H9 (cell line): ENCODE measurements around the gene FAM171A1. TPM values are rescaled to one million over a fixed set of nuclear protein-coding genes. Genes with fewer than 3 reads are reported as not detected.

Experiments used
- DNase-seq: peaks from one replicate; pipeline ENCODE4 v3.0.0-alpha.2; 2017
- H2AFZ ChIP-seq: one replicate; pipeline ENCODE4 v1.6.1; 2013; ENCODE audit warnings: mild to moderate bottlenecking, low read length, control low read depth, moderate library complexity
- H2AK5ac ChIP-seq: 2 replicates; pipeline ENCODE4 v1.6.1; 2013; ENCODE audit warnings: low read length, control low read depth, mixed read lengths; ENCODE audit not compliant: insufficient read length
- H2BK120ac ChIP-seq: one replicate; pipeline ENCODE4 v1.6.1; 2013; ENCODE audit warnings: low read depth, mild to moderate bottlenecking, low read length, control low read depth, inconsistent platforms; ENCODE audit not compliant: poor library complexity, severe bottlenecking
- H2BK12ac ChIP-seq: 2 replicates; pipeline ENCODE4 v1.6.1; 2013; ENCODE audit warnings: low read length, control low read depth, mixed read lengths, low read depth; ENCODE audit not compliant: insufficient read length
- H2BK15ac ChIP-seq: 2 replicates; pipeline ENCODE4 v1.6.1; 2013; ENCODE audit warnings: low read depth, low read length, control low read depth
- H2BK20ac ChIP-seq: one replicate; pipeline ENCODE4 v1.6.1; 2013; ENCODE audit warnings: low read depth, mild to moderate bottlenecking, low read length, control low read depth, inconsistent platforms; ENCODE audit not compliant: poor library complexity, severe bottlenecking
- H2BK5ac ChIP-seq: 2 replicates; pipeline ENCODE4 v1.6.1; 2013; ENCODE audit warnings: low read length, control low read depth, mixed read lengths; ENCODE audit not compliant: insufficient read length
- H3K14ac ChIP-seq: 2 replicates; pipeline ENCODE4 v1.6.1; 2013; ENCODE audit warnings: low read length, control low read depth; ENCODE audit not compliant: insufficient read depth
- H3K18ac ChIP-seq: 2 replicates; pipeline ENCODE4 v1.6.1; 2013; ENCODE audit warnings: low read depth, mild to moderate bottlenecking, mixed read lengths, low read length, control low read depth; ENCODE audit not compliant: insufficient read length
- H3K23ac ChIP-seq: 2 replicates; pipeline ENCODE4 v1.6.1; 2013; ENCODE audit warnings: low read length, control low read depth, mixed read lengths, low read depth; ENCODE audit not compliant: insufficient read length
- H3K23me2 ChIP-seq: 2 replicates; pipeline ENCODE4 v1.6.1; 2013; ENCODE audit warnings: low read depth, mild to moderate bottlenecking, mixed read lengths, low read length, control low read depth; ENCODE audit not compliant: insufficient read length, poor library complexity, severe bottlenecking
- H3K27ac ChIP-seq: 2 replicates; pipeline ENCODE4 v1.5.1; 2013; ENCODE audit warnings: low read length, control low read depth, mixed read lengths, low read depth; ENCODE audit not compliant: insufficient read length
- H3K27me3 ChIP-seq: 2 replicates; pipeline ENCODE4 v1.6.1; 2013; ENCODE audit warnings: low read length, control low read depth, inconsistent platforms; ENCODE audit not compliant: insufficient read depth
- H3K4ac ChIP-seq: 2 replicates; pipeline ENCODE4 v1.6.1; 2013; ENCODE audit warnings: low read depth, mild to moderate bottlenecking, control low read depth, inconsistent platforms, low read length, moderate library complexity
- H3K4me1 ChIP-seq: 2 replicates; pipeline ENCODE4 v1.6.1; 2013; ENCODE audit warnings: low read length, control low read depth, inconsistent platforms; ENCODE audit not compliant: insufficient read depth
- H3K4me2 ChIP-seq: 2 replicates; pipeline ENCODE4 v1.6.1; 2013; ENCODE audit warnings: low read length, control low read depth, mixed read lengths; ENCODE audit not compliant: insufficient read length, insufficient read depth
- H3K56ac ChIP-seq: 2 replicates; pipeline ENCODE4 v1.6.1; 2013; ENCODE audit warnings: low read depth, mild to moderate bottlenecking, mixed read lengths, low read length, control low read depth; ENCODE audit not compliant: insufficient read length
- H3K79me1 ChIP-seq: 2 replicates; pipeline ENCODE4 v1.6.1; 2013; ENCODE audit warnings: low read depth, mild to moderate bottlenecking, moderate library complexity, low read length, control low read depth, inconsistent platforms; ENCODE audit not compliant: insufficient read depth, poor library complexity, severe bottlenecking
- H3K79me2 ChIP-seq: 2 replicates; pipeline ENCODE4 v1.6.1; 2013; ENCODE audit warnings: low read length, control low read depth, inconsistent platforms; ENCODE audit not compliant: insufficient read depth
- H3K9ac ChIP-seq: 2 replicates; pipeline ENCODE4 v1.6.1; 2013; ENCODE audit warnings: low read length, control low read depth, mixed read lengths; ENCODE audit not compliant: insufficient read length; ENCODE audit errors: extremely low read depth
- H3K9me3 ChIP-seq: one replicate; pipeline ENCODE4 v1.6.1; 2013; ENCODE audit warnings: low read depth, low read length, inconsistent platforms; ENCODE audit not compliant: control insufficient read depth
- H3T11ph ChIP-seq: one replicate; pipeline ENCODE4 v1.6.1; 2013; ENCODE audit warnings: mild to moderate bottlenecking, low read length, control low read depth, inconsistent platforms
- H4K20me1 ChIP-seq: one replicate; pipeline ENCODE4 v1.6.1; 2013; ENCODE audit not compliant: control insufficient read depth, insufficient read length, insufficient read depth
- H4K5ac ChIP-seq: 2 replicates; pipeline ENCODE4 v1.6.1; 2013; ENCODE audit warnings: low read depth, mild to moderate bottlenecking, mixed read lengths, low read length, control low read depth; ENCODE audit not compliant: insufficient read length
- H4K8ac ChIP-seq: replicated peaks from 2 replicates; pipeline ENCODE4 v1.6.1; 2013; ENCODE audit warnings: low read length, control low read depth, mixed read lengths, low read depth; ENCODE audit not compliant: insufficient read length
- H4K91ac ChIP-seq: 2 replicates; pipeline ENCODE4 v1.6.1; 2013; ENCODE audit warnings: low read depth, mild to moderate bottlenecking, moderate library complexity, mixed read lengths, low read length, control low read depth; ENCODE audit not compliant: insufficient read length
- H3K27ac Mint-ChIP-seq, 3 experiments: 2 replicates in 2 of 3; 3 replicates in 1 of 3; pipeline ENCODE4 v1.8.0; 2020 to 2021; ENCODE audit warnings: mixed read lengths in 3 of 3, mild to moderate bottlenecking in 1 of 3, moderate library complexity in 1 of 3
- H3K27me3 Mint-ChIP-seq: 2 replicates; pipeline ENCODE4 v1.8.0; 2021; ENCODE audit warnings: low read depth, mild to moderate bottlenecking, moderate library complexity, mixed read lengths
- H3K36me3 Mint-ChIP-seq, 3 experiments: 2 replicates in 2 of 3; 3 replicates in 1 of 3; pipeline ENCODE4 v1.8.0; 2020 to 2021; ENCODE audit warnings: low read depth in 3 of 3, mixed read lengths in 3 of 3; ENCODE audit not compliant: insufficient read depth in 1 of 3
- H3K4me1 Mint-ChIP-seq, 2 experiments: 2 replicates each; pipeline ENCODE4 v1.8.0; 2020; ENCODE audit warnings: mixed read lengths in 2 of 2
- H3K4me3 Mint-ChIP-seq, 2 experiments: 2 replicates in 1 of 2; 3 replicates in 1 of 2; pipeline ENCODE4 v1.8.0; 2020 to 2021; ENCODE audit warnings: mild to moderate bottlenecking in 2 of 2, mixed read lengths in 2 of 2, moderate library complexity in 1 of 2
- H3K9me3 Mint-ChIP-seq, 2 experiments: 2 replicates in 1 of 2; 3 replicates in 1 of 2; pipeline ENCODE4 v1.8.0; 2020; ENCODE audit warnings: mild to moderate bottlenecking in 2 of 2, mixed read lengths in 2 of 2, moderate library complexity in 1 of 2
- WGBS: extraction: QIAGEN DNeasy Blood & Tissue Kit; methylation state at CpG from one replicate; pipeline ENCODE4 v1.1.7; 2013; ENCODE audit warnings: missing lambda C conversion rate, low lambda C conversion rate, mixed read lengths; ENCODE audit not compliant: insufficient read length; ENCODE audit errors: extremely low coverage; 5-methylcytosine and 5-hydroxymethylcytosine counted together
- total RNA-seq: library from RNA; stranded (reverse); gene quantifications from 2 replicates; pipeline ENCODE4 v1.2.1, GENCODE V29; 2021
- TF ChIP-seq, protein P1 (sequence below): fragments of 200-600 bp; sonication (generic); conservative IDR thresholded peaks from 3 replicates; pipeline ENCODE4 v1.8.0; 2021; ENCODE audit warnings: antibody characterized with exemption, mild to moderate bottlenecking

The FAM171A1 gene
- total RNA-seq, 1 experiment from 2014 or later: 37.4 TPM

DNA sequence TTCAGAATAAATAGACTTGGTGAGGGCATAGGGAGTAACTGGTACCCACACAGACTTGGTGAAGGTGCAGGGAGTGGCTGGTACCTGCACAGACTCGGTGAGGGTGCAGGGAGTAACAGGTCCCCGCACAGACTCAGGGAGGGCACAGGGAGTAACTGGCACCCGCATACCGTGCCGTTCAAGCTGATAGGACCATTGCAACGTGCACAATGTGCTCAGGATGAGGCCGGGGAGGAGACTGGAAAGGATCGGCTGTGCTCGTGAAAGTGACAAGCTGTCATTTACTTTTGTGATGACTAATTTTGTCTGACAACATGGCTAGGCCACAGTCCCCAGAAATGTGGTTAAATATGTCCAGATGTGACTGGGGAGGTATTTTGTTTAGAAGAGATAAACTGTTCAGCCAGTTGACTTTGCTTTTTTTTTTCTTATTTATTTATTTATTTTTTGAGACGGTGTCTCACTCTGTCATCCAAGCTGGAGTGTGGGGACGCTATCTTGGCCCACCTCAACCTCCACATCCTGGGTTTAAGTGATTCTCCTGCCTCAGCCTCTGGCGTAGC lies 126.4 kb downstream of the FAM171A1 start:
- H3K79me1 ChIP-seq: no peaks in the 10 kb centered on the region
- Mint-ChIP-seq H3K27me3 (no peaks in the 10 kb centered on the region), H3K4me3 (no peak overlapping the region), H3K4me1 (peaks cover 4 to 7% of the 10 kb centered on the region in 2 experiments; a peak in 3 of 4 replicates), H3K36me3 (peaks cover 0 to 6% (median 0%) of the 10 kb centered on the region in 3 experiments; a peak in 3 of 7 replicates), H3K9me3 (no peaks in the 10 kb centered on the region), H3K27ac (peak overlapping the region in 1 of 3 experiments; percentile 6; a peak in 2 of 7 replicates)
- H3T11ph ChIP-seq: no peak overlapping the region
- no peak overlapping the region for H3K18ac ChIP-seq
- no peaks in the 10 kb centered on the region for H3K23me2 ChIP-seq
- no peak overlapping the region; the same call in 1 of the 2 replicates for H3K14ac ChIP-seq
- H2BK120ac ChIP-seq: no peak overlapping the region
- no peak overlapping the region for H4K91ac ChIP-seq
- TF ChIP-seq, protein P1, sequence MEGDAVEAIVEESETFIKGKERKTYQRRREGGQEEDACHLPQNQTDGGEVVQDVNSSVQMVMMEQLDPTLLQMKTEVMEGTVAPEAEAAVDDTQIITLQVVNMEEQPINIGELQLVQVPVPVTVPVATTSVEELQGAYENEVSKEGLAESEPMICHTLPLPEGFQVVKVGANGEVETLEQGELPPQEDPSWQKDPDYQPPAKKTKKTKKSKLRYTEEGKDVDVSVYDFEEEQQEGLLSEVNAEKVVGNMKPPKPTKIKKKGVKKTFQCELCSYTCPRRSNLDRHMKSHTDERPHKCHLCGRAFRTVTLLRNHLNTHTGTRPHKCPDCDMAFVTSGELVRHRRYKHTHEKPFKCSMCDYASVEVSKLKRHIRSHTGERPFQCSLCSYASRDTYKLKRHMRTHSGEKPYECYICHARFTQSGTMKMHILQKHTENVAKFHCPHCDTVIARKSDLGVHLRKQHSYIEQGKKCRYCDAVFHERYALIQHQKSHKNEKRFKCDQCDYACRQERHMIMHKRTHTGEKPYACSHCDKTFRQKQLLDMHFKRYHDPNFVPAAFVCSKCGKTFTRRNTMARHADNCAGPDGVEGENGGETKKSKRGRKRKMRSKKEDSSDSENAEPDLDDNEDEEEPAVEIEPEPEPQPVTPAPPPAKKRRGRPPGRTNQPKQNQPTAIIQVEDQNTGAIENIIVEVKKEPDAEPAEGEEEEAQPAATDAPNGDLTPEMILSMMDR: no peak
- no peaks in the 10 kb centered on the region for H3K4me1 ChIP-seq
- no peak overlapping the region for H2BK20ac ChIP-seq
- H3K23ac ChIP-seq: no peak overlapping the region
- no peak overlapping the region for H2AFZ ChIP-seq
- no peak overlapping the region for H3K9ac ChIP-seq
- no peak overlapping the region for H4K8ac ChIP-seq
- H3K27me3 ChIP-seq: no peaks in the 10 kb centered on the region
- no peak overlapping the region for H2BK15ac ChIP-seq
- H3K79me2 ChIP-seq: no peaks in the 10 kb centered on the region
- H2BK12ac ChIP-seq: no peak overlapping the region
- H3K9me3 ChIP-seq: no peaks in the 10 kb centered on the region
- H4K5ac ChIP-seq: no peak overlapping the region
- H3K4me2 ChIP-seq: no peak overlapping the region
- H3K27ac ChIP-seq: no peak overlapping the region
- H3K56ac ChIP-seq: no peak overlapping the region
- no peak overlapping the region for H2AK5ac ChIP-seq
- H2BK5ac ChIP-seq: peak overlapping the region; percentile 26
- H3K4ac ChIP-seq: no peak overlapping the region
- H4K20me1 ChIP-seq: no peaks in the 10 kb centered on the region
- WGBS: no CpG with 5 or more reads among the region's 12 CpGs
- no peak for DNase-seq
